SJSA1 (cell line): ENCODE measurements around the gene MDP1. TPM values are rescaled to one million over a fixed set of nuclear protein-coding genes. Genes with fewer than 3 reads are reported as not detected.

Experiments used
- DNase-seq, 2 experiments: peaks; one replicate each; pipeline ENCODE4 v3.0.0-alpha.2; 2015 to 2020; ENCODE audit warnings: low spot score in 2 of 2, low read depth in 1 of 2
- H3K27ac ChIP-seq: fragments of 250-450 bp; sonication (Bioruptor Pico); 2 replicates; pipeline ENCODE4 v1.5.1; 2020; ENCODE audit warnings: mild to moderate bottlenecking, moderate library complexity
- H3K27me3 ChIP-seq: fragments of 250-450 bp; sonication (Bioruptor Pico); replicated peaks from 2 replicates; pipeline ENCODE4 v1.5.1; 2020; ENCODE audit warnings: mild to moderate bottlenecking, moderate library complexity
- H3K36me3 ChIP-seq: fragments of 250-450 bp; sonication (Bioruptor Pico); 2 replicates; pipeline ENCODE4 v1.5.1; 2020; ENCODE audit warnings: mild to moderate bottlenecking
- H3K4me1 ChIP-seq: fragments of 250-450 bp; sonication (Bioruptor Pico); replicated peaks from 2 replicates; pipeline ENCODE4 v1.6.1; 2021; ENCODE audit warnings: mild to moderate bottlenecking
- H3K4me3 ChIP-seq: fragments of 250-450 bp; sonication (Bioruptor Pico); 2 replicates; pipeline ENCODE4 v1.5.1; 2020; ENCODE audit warnings: mild to moderate bottlenecking
- H3K9me3 ChIP-seq: fragments of 250-450 bp; sonication (Bioruptor Pico); replicated peaks from 2 replicates; pipeline ENCODE4 v1.5.1; 2020; ENCODE audit warnings: mild to moderate bottlenecking
- total RNA-seq: library from RNA; depleted of rRNA; stranded (reverse); fragments of >200 nt; shearing (Covaris generic); gene quantifications from 2 replicates; pipeline ENCODE4 v1.2.3, GENCODE V29; 2014

The MDP1 gene
- total RNA-seq, 1 experiment from 2014 or later: 13.6 TPM

GRCh38 chr14:24192933-24193332 lies 22.9 kb downstream of the MDP1 start:
- H3K9me3 ChIP-seq: no peaks in the 10 kb centered on the region; the same call in 1 of the 2 replicates
- DNase-seq: no peak
- no peaks in the 10 kb centered on the region for H3K27me3 ChIP-seq
- H3K4me1 ChIP-seq: peaks cover 21% of the 10 kb centered on the region
- H3K4me3 ChIP-seq: no peak overlapping the region
- no peak overlapping the region for H3K27ac ChIP-seq
- peaks cover 34% of the 10 kb centered on the region for H3K36me3 ChIP-seq

DNA sequence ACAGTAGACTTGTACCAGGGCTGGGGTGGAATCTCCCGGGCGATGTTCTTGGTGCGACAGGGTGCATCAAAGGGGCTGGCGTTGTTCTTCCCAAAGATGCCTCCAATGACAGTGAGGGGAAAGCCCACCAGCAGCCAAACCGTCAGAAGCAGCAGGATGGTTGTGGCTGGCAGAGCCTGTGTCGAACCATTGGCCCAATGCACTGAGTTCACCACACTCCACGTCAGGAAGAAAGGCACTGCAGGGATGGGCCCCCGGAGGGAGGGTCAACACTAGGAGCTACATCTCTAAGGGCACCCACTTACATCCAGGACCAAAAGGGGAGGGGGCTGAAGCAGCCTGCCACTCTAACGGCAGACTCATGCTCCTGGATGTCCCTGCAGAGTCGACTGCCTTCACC lies 25.4 kb downstream of the MDP1 start:
- no peak for DNase-seq
- Histone ChIP-seq H3K27me3 (no peaks in the 10 kb centered on the region), H3K27ac (no peak overlapping the region), H3K4me1 (peaks cover 19% of the 10 kb centered on the region), H3K9me3 (no peaks in the 10 kb centered on the region; the same call in 1 of the 2 replicates), H3K4me3 (no peak overlapping the region), H3K36me3 (peaks cover 53% of the 10 kb centered on the region)

- Histone ChIP-seq H3K27me3 (no peaks in the 10 kb centered on the region), H3K27ac (no peak overlapping the region), H3K4me1 (peaks cover 11% of the 10 kb centered on the region), H3K4me3 (no peak overlapping the region), H3K9me3 (no peaks in the 10 kb centered on the region; the same call in 1 of the 2 replicates), H3K36me3 (peaks cover 55% of the 10 kb centered on the region)
- no peak for DNase-seq
These were observed 26.4 kb downstream of the MDP1 start for GRCh38 chr14:24189460-24189859.

DNA sequence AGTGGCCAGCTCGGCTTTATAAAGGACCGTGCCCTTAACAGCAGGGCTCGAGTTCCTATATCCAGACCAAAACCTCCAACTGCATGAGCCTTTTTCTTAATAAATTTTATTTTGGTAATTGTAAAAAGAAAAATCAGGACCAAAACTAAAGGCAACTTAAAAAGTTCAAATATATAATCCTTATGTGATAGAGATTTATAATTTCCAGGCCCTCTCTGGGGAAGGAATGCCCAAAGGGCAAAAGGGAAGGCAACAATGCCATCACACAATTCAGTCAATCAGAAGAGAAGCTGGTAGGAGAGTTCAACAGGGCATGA lies 26.8 kb downstream of the MDP1 start:
- H3K27ac ChIP-seq: 0 out of 2 replicates have a peak overlapping the region, but pooled peaks have one; percentile 4
- no peaks in the 10 kb centered on the region; the same call in 1 of the 2 replicates for H3K9me3 ChIP-seq
- no peak overlapping the region for H3K4me3 ChIP-seq
- no peaks in the 10 kb centered on the region for H3K27me3 ChIP-seq
- H3K4me1 ChIP-seq: peaks cover 7% of the 10 kb centered on the region
- DNase-seq: no peak
- peaks cover 55% of the 10 kb centered on the region for H3K36me3 ChIP-seq

GRCh38 chr14:24188251-24189058 lies 27.4 kb downstream of the MDP1 start, which contains the start of gene IPO4:
TSS of gene IPO4 (minus strand) at chr14:24188816. CDS start at chr14:24188787, 29 bp downstream.
- H3K9me3 ChIP-seq: no peaks in the 10 kb centered on the region
- H3K4me1 ChIP-seq: peaks cover 7% of the 10 kb centered on the region
- H3K27me3 ChIP-seq: no peaks in the 10 kb centered on the region
- H3K4me3 ChIP-seq: peak within 1 kb of the TSS; percentile 54
- peak within 1 kb of the TSS; percentile 23; the same call in 1 of the 2 replicates for H3K27ac ChIP-seq
- H3K36me3 ChIP-seq: peaks cover 55% of the 10 kb centered on the region
- DNase-seq: peak; percentile 85 to 96

DNA sequence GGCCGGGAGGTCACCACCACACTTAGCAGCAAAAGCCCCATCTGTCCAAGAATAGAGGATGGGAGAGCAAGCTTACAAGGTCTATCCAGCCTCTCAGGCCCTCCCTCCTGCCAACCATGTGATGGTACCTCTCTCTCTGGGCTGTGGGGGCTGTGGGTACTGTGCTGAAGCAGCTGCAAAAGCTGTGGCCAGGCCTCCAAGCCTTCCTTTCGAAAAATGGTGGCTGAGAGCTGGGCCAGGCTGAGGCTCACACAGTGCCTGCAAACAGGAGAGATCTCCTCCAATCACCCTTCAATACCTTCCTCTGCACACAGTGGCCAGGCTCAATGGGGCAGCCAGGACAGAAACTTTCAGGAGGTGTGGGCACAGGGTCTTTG lies 28.3 kb downstream of the MDP1 start:
- DNase-seq: no peak
- Histone ChIP-seq H3K9me3 (no peaks in the 10 kb centered on the region), H3K27me3 (no peaks in the 10 kb centered on the region), H3K27ac (no peak overlapping the region), H3K36me3 (peaks cover 53% of the 10 kb centered on the region), H3K4me1 (peaks cover 7% of the 10 kb centered on the region), H3K4me3 (peak overlapping the region; percentile 54)

DNA sequence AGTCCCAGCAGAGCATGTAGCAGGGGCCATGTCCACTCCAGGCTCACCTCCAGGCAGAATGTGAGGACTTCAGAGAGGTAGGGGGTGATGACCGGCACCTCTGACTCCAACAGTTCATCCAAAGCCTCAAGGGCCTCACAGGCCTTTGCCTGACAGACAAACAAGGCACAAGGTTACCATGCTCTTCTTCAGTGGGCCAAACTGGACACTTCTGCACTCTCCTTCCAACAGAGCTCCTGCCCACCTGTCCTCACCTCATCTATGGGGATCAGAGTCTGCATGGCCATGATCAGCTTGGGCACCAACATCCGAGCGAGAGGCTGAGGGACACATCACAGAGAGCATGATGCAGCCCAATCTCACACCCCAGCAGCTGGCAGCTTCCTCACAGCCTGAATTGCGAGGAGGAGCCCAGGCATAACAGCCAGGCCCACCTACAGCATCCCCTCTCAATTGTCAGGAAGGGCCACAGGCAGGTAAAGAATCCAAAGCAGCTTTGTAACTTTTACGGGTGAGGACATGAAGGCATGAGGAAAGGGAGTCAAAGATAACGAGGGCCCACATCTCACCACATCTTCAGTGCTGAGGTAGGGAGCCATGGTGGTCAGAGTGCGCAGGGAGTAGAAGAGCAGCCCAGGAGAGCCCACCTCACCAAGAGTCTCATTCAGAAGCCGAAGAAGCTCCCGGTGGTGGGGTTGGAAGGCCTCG lies 28.9 kb downstream of the MDP1 start:
- Histone ChIP-seq H3K4me3 (no peak overlapping the region), H3K27me3 (no peaks in the 10 kb centered on the region), H3K27ac (no peak overlapping the region), H3K9me3 (no peaks in the 10 kb centered on the region), H3K36me3 (peaks cover 53% of the 10 kb centered on the region), H3K4me1 (peaks cover 7% of the 10 kb centered on the region)
- DNase-seq: no peak

DNA sequence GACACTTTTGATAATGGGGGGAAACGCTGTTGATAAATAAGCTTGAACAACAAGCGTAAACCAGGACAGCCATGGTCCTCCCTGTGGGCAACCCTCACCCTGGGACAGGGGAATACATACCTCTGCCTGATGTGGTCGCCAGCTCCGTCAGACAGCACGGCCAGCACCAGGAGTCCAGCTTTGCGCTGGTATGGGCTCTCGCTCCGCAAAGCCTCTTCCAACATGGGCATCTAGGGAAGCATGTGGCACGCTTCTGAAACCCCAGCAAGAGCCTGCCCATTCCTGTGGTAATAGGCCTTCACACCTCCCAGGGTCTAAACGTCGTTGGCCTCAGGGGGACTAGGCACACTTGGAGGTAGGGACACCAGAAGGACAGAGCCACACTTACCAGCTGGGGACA lies 30.1 kb downstream of the MDP1 start:
- no peak for DNase-seq
- Histone ChIP-seq H3K4me1 (peaks cover 7% of the 10 kb centered on the region), H3K27me3 (no peaks in the 10 kb centered on the region), H3K27ac (no peak overlapping the region), H3K9me3 (no peaks in the 10 kb centered on the region), H3K4me3 (no peak overlapping the region), H3K36me3 (peaks cover 61% of the 10 kb centered on the region)

GRCh38 chr14:24185026-24185425 lies 30.8 kb downstream of the MDP1 start:
- peaks cover 68% of the 10 kb centered on the region for H3K36me3 ChIP-seq
- DNase-seq: no peak
- no peaks in the 10 kb centered on the region for H3K27me3 ChIP-seq
- H3K4me1 ChIP-seq: peaks cover 11% of the 10 kb centered on the region
- no peak overlapping the region for H3K4me3 ChIP-seq
- no peaks in the 10 kb centered on the region for H3K9me3 ChIP-seq
- no peak overlapping the region for H3K27ac ChIP-seq

GRCh38 chr14:24184104-24184970 lies 31.5 kb downstream of the MDP1 start:
- no peak for DNase-seq
- no peak overlapping the region for H3K27ac ChIP-seq
- H3K4me3 ChIP-seq: no peak overlapping the region
- H3K36me3 ChIP-seq: peaks cover 75% of the 10 kb centered on the region
- H3K9me3 ChIP-seq: no peaks in the 10 kb centered on the region
- peaks cover 16% of the 10 kb centered on the region for H3K4me1 ChIP-seq
- H3K27me3 ChIP-seq: no peaks in the 10 kb centered on the region

GRCh38 chr14:24183014-24183481 lies 32.8 kb downstream of the MDP1 start:
- no peak overlapping the region for H3K4me3 ChIP-seq
- peaks cover 16% of the 10 kb centered on the region for H3K4me1 ChIP-seq
- no peak for DNase-seq
- H3K27me3 ChIP-seq: no peaks in the 10 kb centered on the region
- H3K9me3 ChIP-seq: no peaks in the 10 kb centered on the region
- H3K36me3 ChIP-seq: peaks cover 84% of the 10 kb centered on the region
- no peak overlapping the region for H3K27ac ChIP-seq

GRCh38 chr14:24182110-24182882 lies 33.6 kb downstream of the MDP1 start:
- Histone ChIP-seq H3K36me3 (peaks cover 81% of the 10 kb centered on the region), H3K27ac (no peak overlapping the region), H3K4me1 (peaks cover 9% of the 10 kb centered on the region), H3K4me3 (no peak overlapping the region), H3K27me3 (no peaks in the 10 kb centered on the region), H3K9me3 (no peaks in the 10 kb centered on the region)
- DNase-seq: no peak
